GM21737 (cell line): Measurements from ENCODE around the gene RNF208.

Experiments
- ATAC-seq: cut with Tn5 transposase; IDR thresholded peaks from one replicate; pipeline ENCODE4 v1.9.1; 2021; ENCODE audit warnings: mild to moderate bottlenecking, moderate library complexity; ENCODE audit not compliant: unreplicated experiment

Gene RNF208

DNA sequence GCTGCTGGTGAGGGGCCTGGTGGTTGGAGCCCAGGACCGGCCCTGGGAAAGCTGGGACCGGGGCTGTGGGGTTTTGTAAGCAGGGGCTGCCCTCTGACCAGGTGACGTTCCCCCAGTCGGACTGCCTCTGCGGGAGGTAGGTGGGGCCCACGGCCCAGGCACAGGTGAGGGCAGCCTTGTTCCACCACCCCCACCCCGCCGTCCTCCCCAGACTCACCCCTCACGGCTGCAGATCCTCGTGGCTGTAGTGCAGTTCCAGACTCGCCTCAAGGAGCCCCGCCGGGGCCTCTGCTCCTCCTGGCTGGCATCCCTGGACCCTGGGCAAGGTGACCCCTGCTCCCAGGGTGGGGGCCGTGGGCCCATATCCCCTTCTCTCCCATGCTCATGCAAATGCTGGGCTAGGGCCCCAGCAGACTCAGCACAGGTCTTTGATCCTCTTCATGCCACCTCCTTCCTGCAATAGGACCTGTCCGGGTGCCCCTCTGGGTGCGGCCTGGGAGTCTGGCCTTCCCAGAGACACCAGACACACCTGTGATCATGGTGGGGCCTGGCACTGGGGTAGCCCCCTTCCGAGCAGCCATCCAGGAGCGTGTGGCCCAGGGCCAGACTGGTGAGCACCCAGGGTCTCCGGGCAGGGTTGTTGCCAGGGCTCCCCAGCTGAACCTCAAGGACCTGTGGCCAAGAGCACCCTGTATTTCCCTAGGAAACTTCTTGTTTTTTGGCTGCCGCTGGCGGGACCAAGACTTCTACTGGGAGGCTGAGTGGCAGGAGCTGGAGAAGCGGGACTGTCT lies 6.6 kb downstream of the RNF208 start:
- no peak for ATAC-seq

GRCh38 chr9:137214620-137215019 lies 7.4 kb downstream of the RNF208 start:
- no peak for ATAC-seq

GRCh38 chr9:137213160-137214060 lies 8.6 kb downstream of the RNF208 start:
- no peak for ATAC-seq

DNA sequence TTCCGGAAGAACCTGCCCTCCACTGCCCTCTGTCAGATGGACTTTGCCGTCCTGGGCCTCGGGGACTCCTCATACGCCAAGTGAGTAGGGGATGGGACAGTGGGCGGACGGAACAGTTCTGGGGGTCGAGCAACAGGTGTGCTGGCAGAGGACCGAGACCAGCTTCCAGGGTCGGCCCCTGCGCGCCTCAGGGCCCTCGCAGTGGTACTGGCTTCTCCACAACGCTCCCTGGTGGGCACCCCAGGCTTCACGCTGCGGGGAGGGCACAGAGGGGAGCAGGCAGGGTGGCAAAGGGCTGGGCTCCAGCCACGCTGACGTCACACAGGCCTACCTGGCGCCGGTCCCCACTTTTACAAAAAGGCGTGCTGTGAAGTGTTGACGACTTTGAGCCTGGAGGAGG lies 9.5 kb downstream of the RNF208 start:
- no peak for ATAC-seq

DNA sequence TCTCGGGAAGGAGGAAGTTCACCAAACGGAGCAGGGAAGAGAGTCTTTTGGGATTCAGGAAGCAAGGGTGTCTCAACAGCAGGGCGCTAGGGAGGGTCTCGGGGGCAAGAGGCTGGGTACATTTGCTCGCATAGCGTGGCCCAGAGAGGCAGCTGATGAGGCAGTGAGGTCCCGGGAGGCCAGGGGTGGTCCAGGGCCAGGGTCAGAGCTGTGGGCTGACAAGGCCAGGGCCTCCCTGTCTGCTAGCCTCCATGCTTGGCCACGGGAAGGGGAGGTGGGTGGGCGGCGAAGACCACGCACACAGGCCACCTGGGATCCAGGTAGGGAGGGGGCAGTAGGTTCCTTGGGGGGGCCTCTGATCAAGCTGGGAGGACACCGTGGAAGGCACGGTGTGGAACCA lies 10.5 kb downstream of the RNF208 start:
- no peak for ATAC-seq

DNA sequence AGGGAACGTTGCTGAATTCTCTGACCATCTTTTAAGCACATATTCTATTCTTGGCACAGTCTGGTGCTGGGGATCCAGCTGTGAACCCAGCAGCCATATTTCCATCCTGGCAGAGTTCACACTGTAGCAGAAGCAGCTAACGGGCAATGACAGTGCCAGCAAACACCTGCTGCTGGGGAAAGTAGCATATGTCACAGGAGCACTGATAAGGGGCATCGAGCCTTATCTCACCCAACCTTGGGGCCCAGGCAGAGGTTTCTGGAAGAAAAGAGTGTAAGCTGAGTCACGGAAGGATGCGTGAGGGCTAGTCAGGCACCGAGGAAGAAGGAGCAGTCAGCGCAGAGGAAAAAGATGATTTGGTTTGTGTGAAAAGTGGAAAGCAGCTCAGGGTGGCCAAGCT lies 15.4 kb downstream of the RNF208 start:
- no peak for ATAC-seq

DNA sequence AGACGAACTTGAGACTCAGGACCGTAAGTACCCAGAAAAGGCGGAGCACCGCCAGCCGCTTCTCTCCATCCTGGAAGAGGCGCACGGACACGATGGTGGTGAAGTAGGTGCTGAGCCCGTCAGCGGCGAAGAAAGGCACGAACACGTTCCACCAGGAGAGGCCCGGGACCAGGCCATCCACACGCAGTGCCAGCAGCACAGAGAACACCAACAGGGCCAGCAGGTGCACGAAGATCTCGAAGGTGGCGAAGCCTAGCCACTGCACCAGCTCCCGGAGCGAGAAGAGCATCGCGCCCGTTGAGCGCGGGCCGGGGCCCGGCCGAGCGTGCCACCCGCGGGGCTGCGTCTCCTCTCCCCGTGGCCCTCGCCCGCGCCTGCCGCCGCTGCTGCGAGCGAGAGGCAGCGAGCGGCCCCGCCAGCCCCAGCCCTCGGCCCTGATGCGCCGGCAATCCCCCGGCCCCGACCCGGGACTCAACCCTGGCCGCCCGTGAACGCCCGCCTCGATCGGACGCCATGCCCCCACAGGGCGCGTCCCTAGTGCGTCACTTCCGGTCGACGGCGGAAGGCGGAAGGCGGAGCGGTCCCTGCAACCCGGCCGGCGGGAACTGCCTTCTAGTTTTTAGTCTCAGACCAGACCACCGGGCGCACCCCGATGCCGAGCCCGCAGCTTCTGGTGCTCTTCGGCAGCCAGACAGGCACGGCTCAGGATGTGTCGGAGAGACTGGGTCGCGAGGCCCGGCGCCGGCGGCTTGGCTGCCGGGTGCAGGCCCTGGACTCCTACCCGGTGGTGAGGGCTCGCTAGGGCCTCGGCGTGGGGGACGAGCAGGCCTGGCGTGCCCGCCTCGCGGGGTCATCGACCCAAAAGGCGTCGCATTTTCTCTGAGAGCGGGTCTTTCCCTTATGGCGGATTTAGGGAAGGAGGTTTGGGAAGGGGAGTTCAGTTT lies 16.6 kb downstream of the RNF208 start, which contains the start of the genes NDOR1 and TMEM203:
TSS of gene NDOR1 (plus strand) at position 575 of the 944 bp plus-strand sequence. CDS start at position 653, 78 bp downstream.
TSS of gene TMEM203 (minus strand) at position 523 of the 944 bp plus-strand sequence. CDS start at position 289, 234 bp downstream.
- peak; percentile 42 for ATAC-seq

DNA sequence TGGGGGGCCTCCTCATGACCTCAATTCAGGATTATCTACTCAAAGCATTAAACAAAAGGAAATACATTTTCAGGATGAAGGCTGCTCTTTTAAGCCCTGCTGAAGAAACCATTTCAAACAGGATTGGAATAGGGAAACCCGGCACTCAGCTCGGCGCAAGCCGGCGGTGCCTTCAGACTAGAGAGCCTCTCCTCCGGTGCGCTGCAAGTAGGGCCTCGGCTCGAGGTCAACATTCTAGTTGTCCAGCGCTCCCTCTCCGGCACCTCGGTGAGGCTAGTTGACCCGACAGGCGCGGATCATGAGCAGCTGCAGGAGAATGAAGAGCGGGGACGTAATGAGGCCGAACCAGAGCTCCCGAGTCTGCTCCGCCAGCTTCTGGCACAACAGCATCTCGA lies 17.3 kb downstream of the RNF208 start:
- ATAC-seq = no peak

DNA sequence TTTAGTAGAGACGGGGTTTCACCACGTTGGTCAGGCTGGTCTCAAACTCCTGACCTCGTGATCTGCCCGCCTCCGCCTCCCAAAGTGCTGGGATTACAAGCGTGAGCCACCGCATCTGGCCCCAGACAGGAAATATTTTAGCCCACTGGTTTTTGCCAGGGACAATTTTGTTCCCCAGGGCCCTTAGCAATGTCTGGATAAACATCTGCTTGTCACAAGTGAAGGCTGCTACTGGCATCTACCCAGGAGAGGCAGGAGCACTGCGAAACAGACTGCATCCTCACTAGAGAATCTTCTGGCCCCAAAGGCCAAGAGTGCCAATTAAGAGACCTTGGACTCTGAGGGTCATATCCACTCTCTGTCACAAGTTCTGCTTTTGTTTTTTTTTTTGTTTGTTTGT lies 19.1 kb downstream of the RNF208 start:
- no peak for ATAC-seq

DNA sequence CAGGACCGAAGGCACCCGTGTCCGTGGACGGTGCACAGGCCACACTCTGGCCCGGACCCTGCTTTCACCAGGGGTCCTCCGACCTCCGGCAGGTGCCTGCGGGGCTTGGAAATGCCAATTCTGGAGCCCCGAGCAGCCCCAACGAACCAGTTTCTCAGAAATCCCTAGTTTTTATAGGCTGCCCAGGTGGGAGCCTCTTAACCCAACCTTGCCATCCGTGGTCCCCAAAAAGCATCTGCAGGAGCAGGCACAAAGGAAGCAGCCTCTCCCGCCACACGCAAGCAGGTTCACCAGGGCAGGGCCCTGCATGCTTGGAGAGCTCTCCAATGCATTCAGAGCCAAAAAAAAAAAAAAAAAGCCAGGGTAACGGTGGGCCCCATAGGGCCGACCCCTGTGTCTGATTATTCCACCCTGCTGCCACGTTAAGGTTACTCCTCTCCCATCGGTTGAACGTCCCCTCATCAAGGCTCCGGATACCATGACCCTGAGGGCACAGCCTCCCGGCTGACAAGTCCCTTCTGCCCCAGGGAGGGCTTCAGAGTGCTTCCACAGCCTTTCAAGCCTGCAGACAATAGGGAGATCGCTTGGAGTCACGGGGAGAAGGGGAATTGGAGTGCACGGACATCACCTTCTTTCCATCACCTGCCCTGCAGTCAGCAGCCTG lies 20.7 kb downstream of the RNF208 start:
- ATAC-seq = no peak

DNA sequence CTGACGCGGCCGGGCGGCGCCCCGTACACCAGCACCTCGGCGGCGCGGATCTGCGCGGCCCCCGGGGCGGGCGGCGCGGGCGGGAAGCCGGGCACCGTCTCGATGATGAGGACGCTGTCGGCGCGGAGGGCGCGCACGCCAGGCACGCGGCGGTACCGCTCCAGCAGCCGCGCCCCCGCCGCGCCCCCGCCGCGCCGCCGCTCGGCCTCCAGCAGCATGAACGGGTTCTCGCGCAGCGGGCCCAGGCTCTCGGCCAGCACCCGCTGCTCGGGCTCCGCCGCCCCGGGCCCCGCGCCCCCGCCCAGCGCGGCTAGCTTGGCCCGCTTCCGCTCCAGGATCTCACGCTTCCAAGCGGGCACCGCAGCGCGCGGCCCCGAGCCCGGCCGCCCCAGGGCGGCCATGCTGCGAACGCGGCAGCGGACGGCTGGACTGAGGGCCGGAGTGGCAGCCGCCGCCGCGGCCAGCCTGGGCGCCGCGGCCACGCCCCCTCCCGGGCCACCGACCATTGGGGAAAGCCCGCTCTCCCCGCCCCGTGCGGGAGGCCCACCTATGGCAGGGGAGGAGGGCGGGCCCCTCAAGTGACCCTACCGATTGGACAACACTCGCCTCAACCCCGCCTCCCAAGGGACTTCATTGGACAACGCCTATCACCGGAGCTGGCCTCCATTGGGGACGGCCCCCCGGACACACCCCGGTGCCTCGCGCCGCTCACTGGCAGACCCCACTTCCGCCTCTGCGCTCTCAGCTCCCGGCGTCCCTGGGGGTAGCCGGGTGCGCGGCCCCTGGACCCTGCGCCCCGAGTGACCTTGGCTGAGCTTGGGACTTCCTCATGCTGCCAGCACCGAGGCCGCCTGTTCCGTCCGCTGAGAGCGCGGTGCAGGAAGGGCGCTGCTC lies 21.5 kb downstream of the RNF208 start, which contains the start of gene TPRN:
TSS of gene TPRN (minus strand) at position 431 of the 894 bp plus-strand sequence. CDS start at position 401, 30 bp downstream.
- peak; percentile 82 for ATAC-seq

- no peak for ATAC-seq
Observed at GRCh38 chr9:137199411-137200121, 22.5 kb downstream of the RNF208 start.

DNA sequence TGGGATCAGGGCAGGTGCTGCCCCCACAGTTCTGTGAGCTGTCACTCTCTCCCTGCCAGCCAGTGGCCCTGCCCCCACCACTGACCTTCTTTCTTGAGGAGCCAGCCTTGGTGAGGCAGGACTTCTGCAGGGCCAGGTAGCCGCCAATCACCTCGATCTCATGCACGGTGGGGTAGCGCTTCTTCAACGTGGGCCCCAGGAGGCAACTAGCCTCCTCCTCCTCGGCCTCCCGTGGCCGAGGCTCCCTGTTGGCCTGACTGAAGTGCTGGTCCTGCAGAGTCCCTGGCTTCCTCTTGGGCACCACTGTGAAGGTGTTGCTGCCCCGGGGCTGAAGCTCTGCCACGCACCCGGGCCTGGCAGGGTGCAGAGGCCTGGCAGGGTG lies 23.1 kb downstream of the RNF208 start:
- ATAC-seq = no peak

DNA sequence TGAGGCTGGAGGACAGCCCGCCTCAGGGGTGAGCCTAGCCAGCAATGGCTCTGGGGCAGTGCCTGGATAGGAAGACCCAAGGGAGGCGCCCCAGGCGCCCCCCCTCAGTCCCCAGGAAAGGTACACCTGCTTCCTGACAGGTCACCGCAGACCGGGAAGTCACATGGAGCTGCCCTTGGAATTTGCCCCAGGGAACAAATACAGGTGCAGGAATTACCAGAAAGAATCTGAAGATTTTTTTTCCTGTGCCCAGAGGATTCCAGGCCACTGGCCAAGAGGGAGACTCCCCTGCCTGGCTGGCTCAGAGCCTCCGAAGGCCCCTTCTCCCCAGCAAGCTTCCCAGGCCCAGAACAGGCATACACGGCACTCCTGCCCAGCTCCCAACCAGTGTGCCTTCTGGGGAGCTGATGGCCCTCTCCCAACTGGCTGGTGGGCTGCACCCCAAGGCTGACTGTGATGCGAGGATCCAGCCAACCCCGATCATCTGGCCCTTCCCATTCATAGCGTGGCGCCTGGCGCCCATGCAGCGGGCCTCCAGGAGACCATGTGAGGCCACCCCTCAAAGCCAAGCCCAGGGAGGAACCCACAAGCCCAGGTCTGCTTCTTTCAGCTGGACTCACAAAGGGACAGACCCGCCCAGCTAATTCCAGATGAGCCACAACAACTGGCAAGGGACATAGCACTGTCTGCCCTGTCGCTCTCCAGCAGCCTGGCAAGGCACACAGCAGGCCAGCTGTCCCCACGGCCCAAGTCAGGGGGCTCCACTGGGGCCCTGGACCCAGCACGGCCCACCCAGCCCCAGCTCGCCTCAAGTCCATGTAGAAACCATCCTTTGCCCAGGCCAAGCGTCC lies 23.8 kb downstream of the RNF208 start:
- no peak for ATAC-seq

DNA sequence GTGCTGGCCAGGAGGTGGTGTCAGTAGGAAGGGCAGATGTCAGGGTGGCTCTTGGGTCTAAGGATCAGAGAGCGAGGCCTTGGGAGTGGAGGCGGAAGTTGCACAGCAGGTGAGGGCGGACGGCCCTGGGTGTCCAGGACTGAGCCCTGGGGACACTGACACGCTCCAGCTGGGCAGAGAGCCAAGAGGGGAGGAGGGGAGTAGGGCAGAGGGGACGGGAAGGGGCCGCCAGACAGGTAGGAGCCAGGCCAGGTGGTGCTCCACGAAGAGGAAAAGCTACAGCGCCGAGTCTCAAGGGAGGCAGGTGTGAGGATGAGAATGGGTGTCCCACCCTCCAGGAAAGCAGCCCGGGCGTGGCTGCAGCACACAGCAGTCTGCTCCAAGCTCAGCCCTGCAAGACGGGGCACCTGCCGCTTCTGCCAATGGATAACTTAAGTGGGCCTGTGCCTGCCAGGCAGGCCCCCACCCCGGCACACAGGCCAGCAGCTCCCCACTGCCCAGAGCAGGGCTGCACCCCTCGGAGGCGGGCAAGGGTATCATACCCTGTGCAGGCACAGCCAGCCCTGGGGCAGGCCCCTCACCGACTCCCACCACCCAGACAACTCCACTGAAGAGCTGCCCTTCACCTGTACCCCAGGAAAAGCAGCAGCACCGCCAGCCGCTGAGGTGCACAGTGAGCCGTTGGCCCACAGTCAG lies 26.4 kb downstream of the RNF208 start:
- ATAC-seq = no peak

DNA sequence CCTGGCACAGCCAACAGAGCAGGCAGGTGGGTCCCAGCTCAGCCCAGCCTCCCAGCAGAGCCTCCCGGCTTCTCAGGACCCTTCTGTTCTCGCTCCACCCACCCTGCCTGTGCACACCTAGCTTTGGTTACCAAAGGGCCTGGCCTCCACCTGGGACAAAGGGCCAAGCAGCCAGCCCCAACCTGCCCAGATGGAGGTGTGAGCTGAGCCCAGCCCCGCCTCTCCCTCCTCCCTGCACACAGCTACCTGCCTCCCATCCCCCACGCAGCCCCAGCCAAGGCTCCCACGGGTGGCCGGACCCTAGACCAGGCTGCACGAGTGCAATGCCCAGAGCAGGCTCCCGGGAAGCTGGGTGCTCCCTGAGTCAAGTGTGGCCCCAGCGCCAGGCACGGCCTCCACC lies 27.1 kb downstream of the RNF208 start:
- no peak for ATAC-seq

- no peak for ATAC-seq
Observed at GRCh38 chr9:137194388-137194787, 27.7 kb downstream of the RNF208 start.
